Lower lobe of right lung (tissue), 2 donors: ENCODE results near the gene BCAS2. TPM values are rescaled to one million over a fixed set of nuclear protein-coding genes. Genes with fewer than 3 reads are reported as not detected.

Experiments
- ATAC-seq, 2 donors: fragments of 200-7000 bp; cut with Tn5 transposase; one replicate each; pipeline ENCODE4 v1.9.1; 2020 to 2022; ENCODE audit warnings: mild to moderate bottlenecking in 2 of 2, moderate library complexity in 2 of 2
- DNase-seq: peaks from one replicate; pipeline ENCODE4 v3.0.0-alpha.2; 2020
- H3K27ac ChIP-seq: fragments of 200-600 bp; one replicate; pipeline ENCODE4 v1.8.0; 2022
- H3K27me3 ChIP-seq: fragments of 200-600 bp; one replicate; pipeline ENCODE4 v1.8.0; 2022; ENCODE audit warnings: low read depth
- H3K36me3 ChIP-seq: fragments of 200-600 bp; one replicate; pipeline ENCODE4 v1.8.0; 2022; ENCODE audit warnings: mild to moderate bottlenecking
- H3K4me1 ChIP-seq: fragments of 200-600 bp; one replicate; pipeline ENCODE4 v1.8.0; 2022
- H3K4me3 ChIP-seq: fragments of 200-600 bp; one replicate; pipeline ENCODE4 v1.8.0; 2022; ENCODE audit warnings: mild to moderate bottlenecking
- H3K9me3 ChIP-seq: fragments of 200-600 bp; one replicate; pipeline ENCODE4 v1.8.0; 2022
- CTCF ChIP-seq: fragments of 200-600 bp; IDR thresholded peaks from one replicate; pipeline ENCODE4 v1.8.0; 2022; ENCODE audit warnings: antibody characterized with exemption, mild to moderate bottlenecking
- intact Hi-C: fragments of 100-400 bp; cut with DNase I; formaldehyde crosslinking; loops from one replicate; pipeline ENCODE4 v1.11.0; 2022
- total RNA-seq: library from RNA; stranded (reverse); fragmentation: NEBNext Ultra II Directional; extraction: Animal tissue kit (Norgen Biotek cat#: 25700); gene quantifications from one replicate; pipeline ENCODE4 v1.2.1, GENCODE V29; 2021
- donor health status: DM: no; HTN: yes; CAD: no; lungs with severe emphysema.

The BCAS2 gene
- total RNA-seq, 1 donor from 2014 or later, result 24.1 TPM

DNA sequence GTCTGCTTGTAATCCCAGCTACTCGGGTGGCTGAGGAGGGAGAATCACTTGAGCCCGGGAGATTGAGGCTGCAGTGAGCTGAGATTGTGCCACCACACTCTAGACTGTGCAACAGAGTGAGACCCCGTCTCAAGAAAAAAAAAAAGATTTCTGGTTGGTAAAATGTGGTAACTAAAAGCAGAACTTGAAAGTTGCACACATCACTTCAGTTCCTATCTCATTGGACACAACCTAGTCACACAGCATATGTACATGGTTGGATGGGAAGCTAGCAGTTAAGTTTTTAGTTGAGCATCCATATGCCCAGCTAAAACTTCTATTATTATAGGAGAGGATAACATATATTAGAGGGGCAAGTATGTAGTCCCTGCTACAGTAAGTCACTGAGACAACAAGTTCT, 22.1 kb downstream of the BCAS2 start:
- no peak for TF ChIP-seq CTCF
- ATAC-seq, result no peak
- no peak for DNase-seq
- Histone ChIP-seq H3K4me3 (no peak overlapping the region), H3K36me3 (no peaks in the 10 kb centered on the region), H3K27ac (no peak overlapping the region), H3K4me1 (no peaks in the 10 kb centered on the region), H3K9me3 (no peaks in the 10 kb centered on the region), H3K27me3 (no peaks in the 10 kb centered on the region)
- intact Hi-C loops, result no loop called here

GRCh38 chr1:114558544-114558943, 22.9 kb downstream of the BCAS2 start:
- no peaks in the 10 kb centered on the region for H3K4me1 ChIP-seq
- H3K27ac ChIP-seq, result no peak overlapping the region
- DNase-seq, result no peak
- no peaks in the 10 kb centered on the region for H3K27me3 ChIP-seq
- no peak for ATAC-seq
- intact Hi-C loops, result no loop called here
- no peaks in the 10 kb centered on the region for H3K36me3 ChIP-seq
- no peak overlapping the region for H3K4me3 ChIP-seq
- TF ChIP-seq CTCF, result peak; percentile 38
- no peaks in the 10 kb centered on the region for H3K9me3 ChIP-seq

- Histone ChIP-seq H3K27me3 (no peaks in the 10 kb centered on the region), H3K4me1 (no peaks in the 10 kb centered on the region), H3K36me3 (no peaks in the 10 kb centered on the region), H3K9me3 (no peaks in the 10 kb centered on the region), H3K27ac (no peak overlapping the region), H3K4me3 (no peak overlapping the region)
- DNase-seq (no peak), ATAC-seq (no peak)
- intact Hi-C loops, result no loop called here
- no peak for TF ChIP-seq CTCF
Observed at GRCh38 chr1:114554577-114554976, 26.8 kb downstream of the BCAS2 start.

- no peak overlapping the region for H3K27ac ChIP-seq
- no peak overlapping the region for H3K4me3 ChIP-seq
- intact Hi-C loops, result no loop called here
- no peak for ATAC-seq
- no peaks in the 10 kb centered on the region for H3K9me3 ChIP-seq
- H3K27me3 ChIP-seq, result no peaks in the 10 kb centered on the region
- no peaks in the 10 kb centered on the region for H3K36me3 ChIP-seq
- TF ChIP-seq CTCF, result no peak
- DNase-seq, result no peak
- no peaks in the 10 kb centered on the region for H3K4me1 ChIP-seq
Observed at GRCh38 chr1:114552106-114552639, 29.2 kb downstream of the BCAS2 start.

DNA sequence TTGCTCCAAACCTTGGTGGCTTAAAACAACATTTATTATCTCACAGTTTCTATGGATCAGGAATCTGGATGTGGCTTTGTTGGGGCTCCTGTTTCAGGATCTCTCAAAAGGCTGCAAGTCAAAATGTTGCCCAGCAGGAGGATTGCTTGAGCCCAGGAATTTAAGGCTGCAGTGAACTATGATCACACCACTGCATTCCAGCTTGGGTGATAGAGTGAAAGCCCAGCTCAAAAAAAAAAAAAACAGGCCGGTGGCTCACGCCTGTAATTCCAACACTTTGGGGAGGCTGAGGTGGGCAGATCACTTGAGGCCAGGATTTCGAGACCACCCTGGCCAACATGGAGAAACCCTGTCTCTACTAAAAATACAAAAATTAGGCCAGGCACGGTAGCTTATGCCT, 30.0 kb downstream of the BCAS2 start:
- no peak for DNase-seq
- ATAC-seq, result no peak
- no peak overlapping the region for H3K4me3 ChIP-seq
- no peaks in the 10 kb centered on the region for H3K27me3 ChIP-seq
- intact Hi-C loops, result no loop called here
- H3K27ac ChIP-seq, result no peak overlapping the region
- no peaks in the 10 kb centered on the region for H3K4me1 ChIP-seq
- no peak for TF ChIP-seq CTCF
- no peaks in the 10 kb centered on the region for H3K36me3 ChIP-seq
- H3K9me3 ChIP-seq, result no peaks in the 10 kb centered on the region

DNA sequence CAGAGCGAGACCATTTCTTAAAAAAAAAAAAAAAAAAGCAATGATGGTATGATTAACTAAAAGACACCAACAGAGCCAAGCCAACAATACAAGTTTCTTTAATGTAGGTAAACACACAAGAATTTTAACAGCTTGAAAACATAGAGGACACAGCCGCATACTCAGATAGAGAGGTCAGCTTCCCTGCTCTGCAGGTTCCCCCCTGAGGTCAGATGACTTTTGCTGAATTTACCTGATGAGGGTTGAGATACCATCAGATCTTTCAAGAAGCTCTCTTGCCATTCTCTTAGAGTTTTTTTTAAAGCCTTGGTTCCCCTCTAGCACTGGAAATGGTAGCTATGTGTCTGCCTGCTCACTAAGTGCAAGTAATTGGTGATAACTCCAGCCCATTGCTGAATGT, 31.1 kb downstream of the BCAS2 start:
- no peaks in the 10 kb centered on the region for H3K36me3 ChIP-seq
- no peaks in the 10 kb centered on the region for H3K9me3 ChIP-seq
- H3K27ac ChIP-seq, result no peak overlapping the region
- no peaks in the 10 kb centered on the region for H3K27me3 ChIP-seq
- no peak for ATAC-seq
- H3K4me3 ChIP-seq, result no peak overlapping the region
- H3K4me1 ChIP-seq, result no peaks in the 10 kb centered on the region
- no peak for TF ChIP-seq CTCF
- intact Hi-C loops, result no loop called here
- DNase-seq, result no peak
